GM19468 (cell line): ENCODE results near the gene CCK.

ENCODE experiments used
- ATAC-seq: cut with Tn5 transposase; IDR thresholded peaks from one replicate; pipeline ENCODE4 v1.9.1; 2021; ENCODE audit warnings: mild to moderate bottlenecking, moderate library complexity, moderate number of reproducible peaks; ENCODE audit not compliant: unreplicated experiment; ENCODE audit errors: extremely low read depth

Gene CCK

GRCh38 chr3:42228796-42229195 is 37.2 kb downstream of the CCK start:
- ATAC-seq, result no peak

GRCh38 chr3:42226470-42227425 is 39.2 kb downstream of the CCK start:
- no peak for ATAC-seq

DNA sequence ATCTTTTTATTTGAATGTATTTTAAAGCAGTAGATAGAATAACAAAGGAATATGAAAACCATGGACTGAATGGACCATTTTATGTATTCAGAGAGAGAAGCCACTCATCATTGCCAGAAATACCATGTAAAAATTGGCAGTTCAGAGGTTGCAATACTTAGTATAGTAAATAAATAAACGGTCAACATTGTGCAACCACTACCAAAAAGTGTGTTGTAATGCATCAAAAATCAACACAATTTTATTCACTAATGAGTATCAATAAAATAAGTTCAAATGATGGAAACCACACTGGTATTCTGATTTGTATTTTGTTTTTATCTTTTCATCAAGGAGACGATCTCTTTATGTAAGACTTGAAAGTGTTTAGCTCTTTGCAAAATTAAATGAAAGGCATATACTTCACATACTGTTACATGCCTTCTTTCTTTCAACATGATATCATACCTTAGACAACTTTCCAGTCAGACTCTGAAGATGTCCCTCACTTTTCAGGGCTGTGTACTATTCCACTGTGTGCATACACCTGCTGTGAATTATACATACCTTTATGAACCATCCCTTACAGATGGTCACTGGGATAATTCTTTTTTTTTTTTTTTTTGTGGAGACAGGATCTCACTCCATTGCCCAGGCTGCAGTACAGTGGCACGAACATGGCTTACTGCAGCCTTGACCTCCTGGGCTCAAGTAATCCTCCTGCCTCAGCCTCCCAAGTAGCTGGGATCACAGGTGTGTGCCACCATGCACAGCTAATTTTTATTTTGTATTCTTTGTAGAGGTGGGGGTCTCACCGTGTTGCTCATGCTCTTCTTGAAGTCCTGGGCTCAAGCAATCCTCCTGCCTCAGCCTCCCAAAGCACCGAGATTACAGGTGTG is 40.3 kb downstream of the CCK start:
- no peak for ATAC-seq

DNA sequence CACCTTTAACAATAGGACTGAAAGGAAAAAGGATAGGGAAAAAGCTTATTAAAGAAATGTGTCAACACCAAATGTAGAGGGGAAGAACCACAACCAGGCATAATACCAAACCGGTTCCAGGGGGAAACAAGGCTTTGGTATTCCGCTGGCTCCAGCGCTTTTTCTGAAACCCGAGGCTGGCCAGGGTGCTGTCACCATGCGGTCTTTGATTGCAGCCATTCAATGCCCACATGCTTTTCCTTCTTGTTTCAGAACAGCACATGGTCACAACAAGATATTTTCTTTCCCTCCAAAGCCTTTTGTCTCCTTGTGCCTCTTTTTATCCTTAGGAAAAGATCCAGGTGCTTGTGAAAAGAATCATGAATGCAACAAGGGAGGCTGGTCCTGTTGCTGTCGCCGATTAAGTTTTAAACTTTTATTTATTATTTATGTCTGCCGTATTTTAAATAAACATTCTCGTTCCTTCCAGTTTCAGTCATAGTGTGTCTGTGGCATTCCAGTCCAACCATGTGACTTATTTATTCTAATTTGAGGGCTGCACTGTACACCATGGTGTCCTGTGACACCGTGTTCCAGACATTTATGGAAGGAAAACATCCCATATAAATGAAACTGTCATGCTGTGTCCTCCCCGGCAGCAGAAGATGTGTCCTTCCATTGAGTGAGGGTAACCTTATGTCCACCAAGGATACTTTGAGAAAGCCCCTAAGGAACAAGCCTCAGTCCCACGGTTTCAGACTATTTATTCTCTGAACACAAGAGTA is 41.1 kb downstream of the CCK start:
- no peak for ATAC-seq

DNA sequence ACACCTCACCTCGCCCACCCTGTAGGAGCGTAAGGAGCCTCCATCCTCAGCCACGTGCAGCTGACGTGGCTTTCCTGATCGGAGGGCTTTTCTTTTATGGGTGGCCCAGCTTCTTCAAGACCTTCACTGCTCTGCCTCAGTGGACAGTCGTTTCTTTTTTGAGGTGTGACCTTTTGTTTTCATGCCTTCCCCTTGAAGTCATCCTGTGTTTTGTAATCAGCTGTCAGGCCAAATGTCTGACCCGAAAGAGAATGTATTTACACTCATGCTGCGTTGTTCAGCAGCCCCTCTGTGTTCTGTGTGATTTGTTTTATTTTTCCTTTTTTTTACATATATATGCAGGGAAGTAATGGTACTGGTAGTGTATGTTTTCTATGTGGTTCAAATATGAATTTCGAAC is 41.8 kb downstream of the CCK start:
- ATAC-seq, result no peak

- no peak for ATAC-seq
Observed at GRCh38 chr3:42222942-42223693, 42.9 kb downstream of the CCK start.

DNA sequence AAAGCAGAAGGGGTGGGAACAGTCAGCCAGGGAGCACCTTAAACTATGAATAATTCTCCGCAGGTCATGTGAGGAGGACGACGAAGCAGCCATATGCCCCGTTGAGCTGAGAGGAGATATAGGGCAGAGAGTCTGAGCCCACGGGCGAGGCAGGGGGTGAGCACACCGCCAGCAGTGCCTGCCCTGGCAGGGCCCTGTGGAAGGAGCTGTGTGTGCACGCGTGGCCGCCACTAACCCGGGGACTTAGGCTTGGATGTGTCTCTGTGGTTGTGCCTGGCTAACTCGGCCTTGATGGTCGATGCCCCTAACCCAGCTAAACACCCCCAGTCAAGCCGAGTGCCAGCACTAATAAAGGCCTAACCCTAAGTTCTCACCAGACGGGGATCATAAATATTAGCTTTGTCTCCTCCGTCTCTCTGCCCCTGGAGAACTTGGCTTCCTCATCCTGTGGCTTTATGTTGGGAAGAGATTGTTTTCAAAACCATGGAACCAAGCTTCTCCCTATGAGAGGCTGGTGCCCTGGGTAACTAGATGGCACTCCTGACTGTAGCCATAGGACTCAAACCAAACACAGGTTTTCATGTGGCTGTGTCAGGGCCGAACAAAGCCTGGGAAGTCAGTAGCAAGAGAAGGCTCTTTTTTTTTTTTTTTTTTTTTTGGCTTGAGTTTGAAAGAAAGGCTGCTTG is 45.4 kb downstream of the CCK start:
- ATAC-seq, result no peak

GRCh38 chr3:42216931-42217333 is 49.1 kb downstream of the CCK start:
- ATAC-seq, result no peak

- peak; percentile 26 for ATAC-seq
Observed at GRCh38 chr3:42216302-42216701, 49.7 kb downstream of the CCK start.

GRCh38 chr3:42214565-42215283 is 51.3 kb downstream of the CCK start:
- no peak for ATAC-seq

- no peak for ATAC-seq
Observed at GRCh38 chr3:42214064-42214463, 51.9 kb downstream of the CCK start.

GRCh38 chr3:42213417-42213816 is 52.6 kb downstream of the CCK start:
- no peak for ATAC-seq

DNA sequence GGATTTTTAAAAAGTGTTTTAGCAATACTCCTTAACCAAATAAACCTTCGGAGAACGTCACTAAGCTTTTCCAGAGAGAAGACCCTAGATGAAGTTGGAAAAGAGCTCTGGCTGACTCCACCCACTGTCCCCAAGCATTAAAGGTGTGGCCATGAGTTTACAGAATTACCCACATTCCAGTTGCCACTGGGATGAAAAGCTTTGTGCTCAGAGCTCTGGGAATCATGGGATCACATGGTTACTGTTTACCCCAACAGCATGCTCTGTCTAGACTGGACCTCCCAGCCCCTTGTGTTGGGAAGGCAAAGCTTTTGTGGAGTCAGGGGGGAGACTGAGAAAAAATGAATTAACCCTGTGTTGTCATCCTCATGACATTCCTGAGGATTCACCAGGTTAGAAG is 55.3 kb downstream of the CCK start:
- no peak for ATAC-seq

DNA sequence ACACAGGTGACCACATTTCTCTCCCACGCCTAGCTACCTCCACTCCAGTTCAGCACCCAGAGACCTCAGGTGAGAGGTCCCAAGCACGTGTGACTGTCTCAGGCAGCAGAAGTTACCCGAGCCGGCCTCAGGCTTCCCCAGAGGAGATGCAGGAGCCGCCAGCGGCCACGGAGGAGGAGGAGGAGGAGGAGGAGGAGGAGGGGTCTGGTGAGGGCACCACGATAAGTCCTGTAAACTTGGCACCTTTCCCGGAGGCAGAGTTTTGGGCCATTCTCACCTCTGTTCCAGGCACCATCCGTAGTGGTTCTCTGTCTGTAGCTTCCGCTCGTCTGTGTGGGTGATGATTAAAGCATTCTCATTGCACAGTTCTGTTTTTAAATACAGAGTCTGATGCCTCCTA is 56.1 kb downstream of the CCK start:
- ATAC-seq, result no peak
